Occipital lobe (tissue), 2 donors: ENCODE measurements around the gene CELSR1. TPM values are rescaled to one million over a fixed set of nuclear protein-coding genes. Genes with fewer than 3 reads are reported as not detected.

Source experiments
- DNase-seq: peaks from one replicate; lab custom pipeline; 2025; lab: John Stamatoyannopoulos, UW
- total RNA-seq: library from RNA; depleted of rRNA; stranded (reverse); fragments of >200 nt; gene quantifications from one replicate; pipeline ENCODE4 v1.2.3, GENCODE V29; 2014

Gene CELSR1
- total RNA-seq, 1 donor from 2014 or later, result 4.1 TPM

- no peak for DNase-seq
These were observed 109.2 kb downstream of the CELSR1 start for GRCh38 chr22:46428171-46428570.

GRCh38 chr22:46425016-46425415 is 112.4 kb downstream of the CELSR1 start:
- DNase-seq, result no peak

GRCh38 chr22:46424496-46424895 is 112.9 kb downstream of the CELSR1 start:
- no peak for DNase-seq

- DNase-seq, result no peak
These were observed 114.5 kb downstream of the CELSR1 start for GRCh38 chr22:46422896-46423295.

GRCh38 chr22:46421267-46421666 is 116.2 kb downstream of the CELSR1 start:
- DNase-seq, result no peak

GRCh38 chr22:46419754-46420571 is 117.5 kb downstream of the CELSR1 start:
- DNase-seq, result no peak

GRCh38 chr22:46418827-46419226 is 118.6 kb downstream of the CELSR1 start:
- DNase-seq, result no peak

GRCh38 chr22:46417769-46418168 is 119.7 kb downstream of the CELSR1 start:
- no peak for DNase-seq

- no peak for DNase-seq
These were observed 120.4 kb downstream of the CELSR1 start for GRCh38 chr22:46416891-46417580.

- DNase-seq, result no peak
These were observed 120.9 kb downstream of the CELSR1 start for GRCh38 chr22:46416520-46416871.

- DNase-seq, result no peak
These were observed 121.5 kb downstream of the CELSR1 start for GRCh38 chr22:46415776-46416519.

GRCh38 chr22:46414704-46415103 is 122.7 kb downstream of the CELSR1 start:
- no peak for DNase-seq

GRCh38 chr22:46413725-46414379 is 123.6 kb downstream of the CELSR1 start:
- DNase-seq, result no peak

GRCh38 chr22:46411347-46411746 is 126.1 kb downstream of the CELSR1 start:
- DNase-seq, result no peak

- DNase-seq, result no peak
These were observed 127.1 kb downstream of the CELSR1 start for GRCh38 chr22:46410291-46410808.

- no peak for DNase-seq
These were observed 127.7 kb downstream of the CELSR1 start for GRCh38 chr22:46409631-46410210.

- DNase-seq, result no peak
These were observed 128.6 kb downstream of the CELSR1 start for GRCh38 chr22:46408568-46409506.

- DNase-seq, result no peak
These were observed 129.7 kb downstream of the CELSR1 start for GRCh38 chr22:46407748-46408147.

- no peak for DNase-seq
These were observed 130.6 kb downstream of the CELSR1 start for GRCh38 chr22:46406791-46407190.

- DNase-seq, result no peak
These were observed 131.1 kb downstream of the CELSR1 start for GRCh38 chr22:46406349-46406748.
